ENCODE results near the gene GPHN. TPM values are rescaled to one million over a fixed set of nuclear protein-coding genes. Genes with fewer than 3 reads are reported as not detected.

GPHN gene
- total and polyA plus RNA-seq, 2 of the 4 experiments (the other 2 are of a cell fraction) = 8.0 to 8.1 TPM

DNA sequence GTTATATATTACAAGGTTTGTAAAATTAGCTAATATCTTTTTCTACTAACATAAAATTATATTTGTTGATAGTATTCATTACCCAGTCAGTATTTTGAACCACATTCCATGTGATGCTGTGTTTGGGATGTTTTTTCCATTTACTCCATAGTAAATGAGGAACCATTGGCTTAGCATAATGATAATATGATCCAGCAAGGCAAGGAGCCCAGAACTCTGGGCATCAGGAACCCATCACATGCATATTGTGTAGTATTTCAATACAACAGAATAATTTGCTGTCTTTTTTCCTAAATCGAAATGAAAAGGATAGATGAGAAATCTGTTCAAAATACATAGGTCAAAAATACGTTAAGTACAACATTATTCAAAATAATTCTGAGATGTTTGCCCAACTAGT lies 632.6 kb downstream of the GPHN start:
- Histone ChIP-seq H2BK5ac (ENCODE audit: low read depth, low read length, poor library complexity, severe bottlenecking) (no peak overlapping the region), H3K56ac (ENCODE audit: extremely low read depth, insufficient read depth, low read length) (no peak overlapping the region), H2BK120ac (ENCODE audit: low read depth, low read length) (no peak overlapping the region), H3K79me1 (ENCODE audit: low read depth in 1 of 2, low read length in 2 of 2) (no peaks in the 10 kb centered on the region), H3K14ac (replicated peaks; ENCODE audit: low read depth, low read length) (no peak overlapping the region), H3K4me2 (ENCODE audit: low read depth, low read length) (no peak overlapping the region), H3K36me3 (ENCODE audit: control insufficient read depth, insufficient read depth, low read length) (no peaks in the 10 kb centered on the region), H2AK5ac (ENCODE audit: low read depth, low read length) (no peak overlapping the region), H2AFZ (replicated peaks; ENCODE audit: low read length, poor library complexity) (no peak overlapping the region), H4K5ac (ENCODE audit: low read depth, low read length) (no peak overlapping the region), H4K91ac (ENCODE audit: insufficient read depth, low read depth, low read length) (no peak overlapping the region), H3K4me1 (ENCODE audit: control insufficient read depth, insufficient read depth, low read length) (no peaks in the 10 kb centered on the region), H2AK9ac (replicated peaks; ENCODE audit: low read depth, low read length, poor library complexity) (no peak overlapping the region), H3K4me3 (ENCODE audit: insufficient read depth, low read depth, low read length) (no peak overlapping the region), H3K9me1 (ENCODE audit: insufficient read depth, low read length) (no peaks in the 10 kb centered on the region), H4K8ac (ENCODE audit: low read depth in 2 of 2, low read length in 2 of 2) (no peak overlapping the region), H3K4ac (ENCODE audit: low read depth, low read length) (no peak overlapping the region), H3K18ac (ENCODE audit: low read depth, low read length) (no peak overlapping the region), H3K9me3 (ENCODE audit: control insufficient read depth, insufficient read depth, low read length) (no peaks in the 10 kb centered on the region), H3K9ac (ENCODE audit: low read depth, low read length) (no peak overlapping the region), H3K27ac (ENCODE audit: insufficient read depth, low read length) (no peak overlapping the region), H2BK20ac (ENCODE audit: low read depth, low read length) (no peak overlapping the region), H3K23ac (ENCODE audit: low read depth, low read length) (no peak overlapping the region), H4K20me1 (ENCODE audit: insufficient read depth, low read length) (no peaks in the 10 kb centered on the region), H2BK15ac (ENCODE audit: low read depth, low read length) (no peak overlapping the region), H3K27me3 (ENCODE audit: control insufficient read depth, insufficient read depth, low read length) (no peaks in the 10 kb centered on the region)
- ChIA-PET CTCF (no interaction called here), POLR2A (ENCODE audit: unreplicated experiment) (no interaction called here)
- no peak for ATAC-seq (ENCODE audit: low read depth)
- TF ChIP-seq MAZ (IDR thresholded peaks at IDR 0.05; ENCODE audit: borderline replicate concordance, low read depth, low read length) (no peak), MXI1 (IDR thresholded peaks at IDR 0.05; ENCODE audit: borderline replicate concordance, low read depth, low read length) (no peak), NFE2L2 (IDR thresholded peaks at IDR 0.05; ENCODE audit: low read depth, low read length) (no peak), CHD1 (IDR thresholded peaks at IDR 0.05; ENCODE audit: low read depth, low read length) (no peak), RFX5 (IDR thresholded peaks at IDR 0.05; ENCODE audit: low read depth, low read length) (no peak), BHLHE40 (IDR thresholded peaks at IDR 0.05; ENCODE audit: low read depth, low read length) (no peak), CEBPB (IDR thresholded peaks at IDR 0.05; ENCODE audit: low read depth, low read length) (no peak), SMC3 (IDR thresholded peaks at IDR 0.05; ENCODE audit: low read depth, low read length) (no peak), RAD21 (IDR thresholded peaks at IDR 0.05; ENCODE audit: low read length) (no peak), POLR2A (IDR thresholded peaks at IDR 0.05; ENCODE audit: low read depth, low read length) (no peak), MAFK (IDR thresholded peaks at IDR 0.05; ENCODE audit: low read depth, low read length) (no peak), RCOR1 (IDR thresholded peaks at IDR 0.05; ENCODE audit: insufficient replicate concordance, low read length) (no peak), USF2 (IDR thresholded peaks at IDR 0.05; ENCODE audit: low read depth, low read length) (no peak), FOS (IDR thresholded peaks at IDR 0.05; ENCODE audit: low read depth, low read length) (no peak)
- TF ChIP-seq, protein P1, sequence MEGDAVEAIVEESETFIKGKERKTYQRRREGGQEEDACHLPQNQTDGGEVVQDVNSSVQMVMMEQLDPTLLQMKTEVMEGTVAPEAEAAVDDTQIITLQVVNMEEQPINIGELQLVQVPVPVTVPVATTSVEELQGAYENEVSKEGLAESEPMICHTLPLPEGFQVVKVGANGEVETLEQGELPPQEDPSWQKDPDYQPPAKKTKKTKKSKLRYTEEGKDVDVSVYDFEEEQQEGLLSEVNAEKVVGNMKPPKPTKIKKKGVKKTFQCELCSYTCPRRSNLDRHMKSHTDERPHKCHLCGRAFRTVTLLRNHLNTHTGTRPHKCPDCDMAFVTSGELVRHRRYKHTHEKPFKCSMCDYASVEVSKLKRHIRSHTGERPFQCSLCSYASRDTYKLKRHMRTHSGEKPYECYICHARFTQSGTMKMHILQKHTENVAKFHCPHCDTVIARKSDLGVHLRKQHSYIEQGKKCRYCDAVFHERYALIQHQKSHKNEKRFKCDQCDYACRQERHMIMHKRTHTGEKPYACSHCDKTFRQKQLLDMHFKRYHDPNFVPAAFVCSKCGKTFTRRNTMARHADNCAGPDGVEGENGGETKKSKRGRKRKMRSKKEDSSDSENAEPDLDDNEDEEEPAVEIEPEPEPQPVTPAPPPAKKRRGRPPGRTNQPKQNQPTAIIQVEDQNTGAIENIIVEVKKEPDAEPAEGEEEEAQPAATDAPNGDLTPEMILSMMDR (conservative IDR thresholded peaks at IDR 0.05; ENCODE audit: low read depth, low read length) = no peak
- TF ChIP-seq, protein P2, sequence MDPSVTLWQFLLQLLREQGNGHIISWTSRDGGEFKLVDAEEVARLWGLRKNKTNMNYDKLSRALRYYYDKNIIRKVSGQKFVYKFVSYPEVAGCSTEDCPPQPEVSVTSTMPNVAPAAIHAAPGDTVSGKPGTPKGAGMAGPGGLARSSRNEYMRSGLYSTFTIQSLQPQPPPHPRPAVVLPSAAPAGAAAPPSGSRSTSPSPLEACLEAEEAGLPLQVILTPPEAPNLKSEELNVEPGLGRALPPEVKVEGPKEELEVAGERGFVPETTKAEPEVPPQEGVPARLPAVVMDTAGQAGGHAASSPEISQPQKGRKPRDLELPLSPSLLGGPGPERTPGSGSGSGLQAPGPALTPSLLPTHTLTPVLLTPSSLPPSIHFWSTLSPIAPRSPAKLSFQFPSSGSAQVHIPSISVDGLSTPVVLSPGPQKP (IDR thresholded peaks at IDR 0.05; ENCODE audit: borderline replicate concordance, low read depth, low read length) = no peak
- dilution Hi-C loops (cut with HindIII; ENCODE audit: low sequenced_read_pairs, unreplicated experiment) = no loop called here
- intact Hi-C loops (cut with micrococcal nuclease) = no loop called here
- no CpG with 5 or more reads among the region's 2 CpGs for WGBS, 2 experiments (ENCODE audit: extremely low coverage in 2 of 2, insufficient read length in 1 of 2)
- in situ Hi-C loops (cut with MboI; ENCODE audit: low sequenced_read_pairs) = no loop called here
- no TSS peak for BruUV-seq (replicated peaks)
- DNase-seq = no peak
